Common myeloid progenitor, CD34-positive (primary cell): ENCODE results near the gene SNRPN.

ENCODE experiments used
- CTCF ChIA-PET: fragments of 350-600 bp; sonication (Branson Sonifier 250); formaldehyde crosslinking; loops from one replicate; lab custom pipeline; 2021; ENCODE audit warnings: antibody characterized with exemption; lab: Charles Lee
- POLR2A ChIA-PET: fragments of 350-600 bp; sonication (Branson Sonifier 250); formaldehyde crosslinking; loops from one replicate; lab custom pipeline; 2021; ENCODE audit warnings: antibody characterized with exemption; lab: Charles Lee
- DNase-seq, 3 donors: peaks; one replicate each; pipeline versions ENCODE4 v3.0.0 to v3.0.0-alpha.2; 2013
- H3K27ac ChIP-seq, 2 experiments: 1 replicate in 1 of 2; 2 replicates in 1 of 2; pipeline ENCODE4 v1.7.0; 2013; ENCODE audit warnings: inconsistent platforms in 2 of 2, low read length in 2 of 2, mild to moderate bottlenecking in 2 of 2, low read depth in 1 of 2, moderate library complexity in 1 of 2; ENCODE audit not compliant: severe bottlenecking in 2 of 2, insufficient read depth in 1 of 2, poor library complexity in 1 of 2
- H3K27me3 ChIP-seq, 5 experiments: replicated peaks in 2 of 5; 1 replicate in 3 of 5; 2 replicates in 2 of 5; pipeline versions ENCODE4 v1.6.1 to v1.7.0; 2013; ENCODE audit warnings: low read length in 4 of 5, mild to moderate bottlenecking in 2 of 5, moderate library complexity in 2 of 5, inconsistent platforms in 1 of 5; ENCODE audit not compliant: insufficient read depth in 5 of 5, control insufficient read depth in 4 of 5
- H3K36me3 ChIP-seq, 4 experiments: 1 replicate in 2 of 4; 2 replicates in 2 of 4; pipeline versions ENCODE4 v1.6.1 to v1.7.0; 2013; ENCODE audit warnings: low read length in 3 of 4, control low read depth in 1 of 4, mild to moderate bottlenecking in 1 of 4; ENCODE audit not compliant: control insufficient read depth in 4 of 4, insufficient read depth in 4 of 4
- H3K4me1 ChIP-seq, 4 experiments: 1 replicate in 3 of 4; 2 replicates in 1 of 4; pipeline versions ENCODE4 v1.6.1 to v1.7.1; 2013; ENCODE audit warnings: low read length in 3 of 4, mild to moderate bottlenecking in 3 of 4, control low read depth in 1 of 4, inconsistent platforms in 1 of 4, moderate library complexity in 1 of 4; ENCODE audit not compliant: control insufficient read depth in 4 of 4, insufficient read depth in 4 of 4; ENCODE audit errors: control extremely low read depth in 1 of 4
- H3K4me3 ChIP-seq, 7 experiments: 1 replicate in 4 of 7; 2 replicates in 3 of 7; pipeline versions ENCODE4 v1.5.1 to v1.7.0; 2013; ENCODE audit warnings: mild to moderate bottlenecking in 7 of 7, low read length in 6 of 7, moderate library complexity in 6 of 7, inconsistent platforms in 2 of 7, low read depth in 2 of 7, control low read depth in 1 of 7; ENCODE audit not compliant: insufficient read depth in 4 of 7, control insufficient read depth in 1 of 7; ENCODE audit errors: extremely low read depth in 1 of 7
- H3K9me3 ChIP-seq, 5 experiments: 1 replicate in 4 of 5; 2 replicates in 1 of 5; pipeline versions ENCODE4 v1.6.1 to v1.7.1; 2013; ENCODE audit warnings: low read length in 4 of 5, mild to moderate bottlenecking in 2 of 5, inconsistent platforms in 1 of 5, low read depth in 1 of 5, moderate library complexity in 1 of 5; ENCODE audit not compliant: control insufficient read depth in 4 of 5, insufficient read depth in 2 of 5; ENCODE audit errors: control extremely low read depth in 1 of 5
- WGBS: methylation state at CpG from one replicate; pipeline ENCODE4 v1.1.5; 2013; ENCODE audit not compliant: insufficient coverage; 5-methylcytosine and 5-hydroxymethylcytosine counted together

SNRPN gene

GRCh38 chr15:24986653-24987052 is 31.9 kb downstream of the SNRPN start:
- no peaks in the 10 kb centered on the region for H3K27me3 ChIP-seq
- 84% methylated on average over 6 of the region's 6 CpGs for WGBS

DNA sequence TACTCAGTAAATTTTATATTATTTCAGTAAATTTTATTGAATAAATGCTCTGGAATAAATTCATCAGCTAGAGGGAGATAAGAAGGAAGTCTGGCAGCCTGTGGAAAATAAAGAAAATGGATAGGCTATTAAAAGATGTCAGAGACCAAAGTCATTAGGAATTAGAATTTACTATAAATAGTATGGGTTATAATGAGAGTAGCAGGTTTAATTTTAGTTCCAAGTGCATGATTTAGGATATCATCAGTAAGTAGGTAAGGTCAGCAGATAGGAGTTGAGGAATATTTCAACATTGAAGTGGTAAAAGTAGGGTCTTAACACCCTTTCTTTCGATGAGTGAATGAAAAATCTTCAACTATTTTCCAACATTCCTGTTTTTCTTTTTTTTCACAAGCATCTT is 64.6 kb downstream of the SNRPN start:
- DNase-seq, result no peak
- CTCF ChIA-PET, result no interaction called here
- no peaks in the 10 kb centered on the region for H3K4me1 ChIP-seq
- POLR2A ChIA-PET, result no interaction called here
- H3K27ac ChIP-seq, result no peak overlapping the region
- H3K4me3 ChIP-seq, result no peak overlapping the region
- no CpG with 5 or more reads among the region's 1 CpG for WGBS
- peaks cover 0 to 29% (median 2%) of the 10 kb centered on the region in 4 experiments for H3K36me3 ChIP-seq
- peaks cover 0 to 50% (median 10%) of the 10 kb centered on the region in 5 experiments for H3K9me3 ChIP-seq
- no peaks in the 10 kb centered on the region for H3K27me3 ChIP-seq

More at GRCh38 chr15:24986653-24987052, 31.9 kb downstream of the SNRPN start:
- no peak for DNase-seq
- CTCF ChIA-PET, result no interaction called here
- no peak overlapping the region for H3K27ac ChIP-seq
- H3K4me1 ChIP-seq, result no peaks in the 10 kb centered on the region
- H3K9me3 ChIP-seq, result peaks cover 2 to 57% (median 13%) of the 10 kb centered on the region in 5 experiments
- no peak overlapping the region for H3K4me3 ChIP-seq
- POLR2A ChIA-PET, result no interaction called here
- H3K36me3 ChIP-seq, result peaks cover 5 to 74% (median 17%) of the 10 kb centered on the region in 4 experiments

- ChIA-PET CTCF (no interaction called here), POLR2A (no interaction called here)
- no peaks in the 10 kb centered on the region for H3K27me3 ChIP-seq
- H3K4me3 ChIP-seq, result no peak overlapping the region
- H3K36me3 ChIP-seq, result peaks cover 2 to 43% (median 3%) of the 10 kb centered on the region in 4 experiments
- no peaks in the 10 kb centered on the region for H3K4me1 ChIP-seq
- peaks cover 5 to 60% (median 7%) of the 10 kb centered on the region in 5 experiments for H3K9me3 ChIP-seq
- no CpG with 5 or more reads among the region's 2 CpGs for WGBS
- no peak overlapping the region for H3K27ac ChIP-seq
- DNase-seq, result peak in 2 of 3 donors; percentile 0 to 13
Measured at GRCh38 chr15:25022233-25022632, 67.4 kb downstream of the SNRPN start.
